Activated CD4-positive, alpha-beta T cell treated with anti-CD3 and anti-CD28 coated beads for 4 hours (primary cell): ENCODE data around the gene TSGA10IP.

Experiments
- DNase-seq, 2 donors: peaks; one replicate each; pipeline ENCODE4 v3.0.0-alpha.2; 2020

Gene TSGA10IP

GRCh38 chr11:66008468-66009101, 63.3 kb downstream of the TSGA10IP start:
- DNase-seq, result no peak
